Measurements from ENCODE around the gene MED9. TPM values are rescaled to one million over a fixed set of nuclear protein-coding genes. Genes with fewer than 3 reads are reported as not detected.

MED9 gene
- total and polyA plus RNA-seq, 10 of the 15 experiments (the other 5 are each of a cell fraction or from before 2014, with no cell fraction given), result 1.5 to 22.4 (median 14.8) TPM

DNA sequence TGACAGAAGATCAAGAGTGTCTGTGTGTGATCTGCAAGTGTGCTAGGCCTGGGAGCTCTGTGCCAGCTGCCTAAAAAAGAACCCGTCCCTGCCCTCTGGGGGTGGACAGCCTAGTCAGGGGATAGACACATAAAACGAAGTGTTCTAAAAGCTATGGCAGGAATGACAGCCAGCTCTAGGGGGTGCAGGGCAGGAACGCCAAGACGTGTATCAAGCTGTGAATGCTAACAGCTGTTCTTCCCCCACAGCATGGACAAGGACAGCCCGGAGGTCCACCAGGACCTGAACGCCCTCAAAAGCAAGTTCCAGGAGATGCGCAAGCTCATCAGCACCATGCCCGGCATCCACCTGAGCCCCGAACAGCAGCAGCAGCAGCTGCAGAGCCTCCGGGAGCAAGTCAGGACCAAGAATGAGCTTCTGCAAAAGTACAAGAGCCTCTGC lies 14.3 kb downstream of the MED9 start:
- H4K20me1 ChIP-seq (ENCODE audit: control insufficient read depth, insufficient read depth), result 0 out of 2 replicates have a peak, but pooled peaks cover 3% of the 10 kb centered on the region
- no TSS peak for BruUV-seq (replicated peaks)
- DNase-seq (ENCODE audit: low read depth, low spot score) (no peak), ATAC-seq (no peak), FAIRE-seq (no peak)
- H3K4me3 ChIP-seq, result no peak overlapping the region
- H3K4me2 ChIP-seq (ENCODE audit: control insufficient read depth, insufficient read depth), result no peak overlapping the region
- no peaks in the 10 kb centered on the region for H3K9me3 ChIP-seq (replicated peaks; ENCODE audit: control insufficient read depth, insufficient read depth, low read length)
- H3K4me1 ChIP-seq (ENCODE audit: control insufficient read depth, insufficient read depth, low read length), result peaks cover 4% of the 10 kb centered on the region; the same call in 1 of the 2 replicates
- CTCF ChIA-PET, result interaction anchor here (1.0 to 1.3 kb wide), 2 partner anchors 12 to 428 kb away, joined by 3 read pairs; no protein-coding TSS in a partner anchor
- no peak overlapping the region for H3K9ac ChIP-seq (ENCODE audit: control insufficient read depth, insufficient read depth, low read length)
- in situ Hi-C loops (cut with MboI) (no loop called here), intact Hi-C loops (cut with micrococcal nuclease; ENCODE audit: unreplicated experiment) (no loop called here)
- POLR2A ChIA-PET, result interaction anchor here (0.6 to 0.7 kb wide), 2 partner anchors 124 to 595 kb away, joined by 3 read pairs; no protein-coding TSS in a partner anchor
- peaks cover 5 to 6% of the 10 kb centered on the region in 2 experiments; a peak in 1 of 4 replicates for H3K36me3 ChIP-seq (ENCODE audit: control insufficient read depth in 2 of 2, insufficient read depth in 2 of 2, low read length in 1 of 2)
- TF ChIP-seq, protein P1, sequence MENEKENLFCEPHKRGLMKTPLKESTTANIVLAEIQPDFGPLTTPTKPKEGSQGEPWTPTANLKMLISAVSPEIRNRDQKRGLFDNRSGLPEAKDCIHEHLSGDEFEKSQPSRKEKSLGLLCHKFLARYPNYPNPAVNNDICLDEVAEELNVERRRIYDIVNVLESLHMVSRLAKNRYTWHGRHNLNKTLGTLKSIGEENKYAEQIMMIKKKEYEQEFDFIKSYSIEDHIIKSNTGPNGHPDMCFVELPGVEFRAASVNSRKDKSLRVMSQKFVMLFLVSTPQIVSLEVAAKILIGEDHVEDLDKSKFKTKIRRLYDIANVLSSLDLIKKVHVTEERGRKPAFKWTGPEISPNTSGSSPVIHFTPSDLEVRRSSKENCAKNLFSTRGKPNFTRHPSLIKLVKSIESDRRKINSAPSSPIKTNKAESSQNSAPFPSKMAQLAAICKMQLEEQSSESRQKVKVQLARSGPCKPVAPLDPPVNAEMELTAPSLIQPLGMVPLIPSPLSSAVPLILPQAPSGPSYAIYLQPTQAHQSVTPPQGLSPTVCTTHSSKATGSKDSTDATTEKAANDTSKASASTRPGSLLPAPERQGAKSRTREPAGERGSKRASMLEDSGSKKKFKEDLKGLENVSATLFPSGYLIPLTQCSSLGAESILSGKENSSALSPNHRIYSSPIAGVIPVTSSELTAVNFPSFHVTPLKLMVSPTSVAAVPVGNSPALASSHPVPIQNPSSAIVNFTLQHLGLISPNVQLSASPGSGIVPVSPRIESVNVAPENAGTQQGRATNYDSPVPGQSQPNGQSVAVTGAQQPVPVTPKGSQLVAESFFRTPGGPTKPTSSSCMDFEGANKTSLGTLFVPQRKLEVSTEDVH (IDR thresholded peaks at IDR 0.05; ENCODE audit: low read depth, partially characterized antibody), result no peak
- TF ChIP-seq CBX3 (IDR thresholded peaks at IDR 0.05; ENCODE audit: borderline replicate concordance, low read depth) (no peak), HDAC2 (IDR thresholded peaks at IDR 0.05) (no peak), TAF1 (IDR thresholded peaks at IDR 0.05; ENCODE audit: borderline replicate concordance, low read depth, low read length) (no peak), MYB (IDR thresholded peaks at IDR 0.05; ENCODE audit: borderline replicate concordance, low read depth, low read length) (no peak), EZH2 (IDR thresholded peaks at IDR 0.05; ENCODE audit: borderline replicate concordance, control insufficient read depth, low read depth, low read length) (no peak), ZSCAN29 (IDR thresholded peaks at IDR 0.05) (no peak)
- TF ChIP-seq, protein P2, sequence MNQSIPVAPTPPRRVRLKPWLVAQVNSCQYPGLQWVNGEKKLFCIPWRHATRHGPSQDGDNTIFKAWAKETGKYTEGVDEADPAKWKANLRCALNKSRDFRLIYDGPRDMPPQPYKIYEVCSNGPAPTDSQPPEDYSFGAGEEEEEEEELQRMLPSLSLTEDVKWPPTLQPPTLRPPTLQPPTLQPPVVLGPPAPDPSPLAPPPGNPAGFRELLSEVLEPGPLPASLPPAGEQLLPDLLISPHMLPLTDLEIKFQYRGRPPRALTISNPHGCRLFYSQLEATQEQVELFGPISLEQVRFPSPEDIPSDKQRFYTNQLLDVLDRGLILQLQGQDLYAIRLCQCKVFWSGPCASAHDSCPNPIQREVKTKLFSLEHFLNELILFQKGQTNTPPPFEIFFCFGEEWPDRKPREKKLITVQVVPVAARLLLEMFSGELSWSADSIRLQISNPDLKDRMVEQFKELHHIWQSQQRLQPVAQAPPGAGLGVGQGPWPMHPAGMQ (IDR thresholded peaks at IDR 0.05; ENCODE audit: borderline replicate concordance), result no peak
- H2AFZ ChIP-seq (ENCODE audit: control insufficient read depth, low read depth, low read length), result no peak overlapping the region
- 83% methylated on average over 10 of the region's 10 CpGs for WGBS (ENCODE audit: insufficient coverage, insufficient replicate concordance, low lambda C conversion rate, missing lambda C conversion rate)
- peaks cover 0 to 8% of the 10 kb centered on the region in 2 experiments; a peak in 3 of 4 replicates for H3K27me3 ChIP-seq (replicated peaks in 1 of 2; ENCODE audit: control insufficient read depth in 2 of 2, insufficient read depth in 2 of 2, low read length in 1 of 2)
- RAD21 ChIA-PET (ENCODE audit: unreplicated experiment), result no interaction called here
- SMC1A ChIA-PET (ENCODE audit: uncharacterized antibody, unreplicated experiment), result no interaction called here
- no peak overlapping the region for H3K27ac ChIP-seq (ENCODE audit: control insufficient read depth, insufficient read depth)
- H3K79me2 ChIP-seq (ENCODE audit: control insufficient read depth, insufficient read depth, low read length), result no peaks in the 10 kb centered on the region
